Measurements from ENCODE around the gene NCOA5. TPM values are rescaled to one million over a fixed set of nuclear protein-coding genes. Genes with fewer than 3 reads are reported as not detected.

Gene NCOA5
- total and polyA plus RNA-seq, 2 experiments from 2014 or later = 8.4 to 22.8 TPM

- TF ChIP-seq ZNF462 (CRISPR knock-in tag; IDR thresholded peaks at IDR 0.05) = no peak
Measured at GRCh38 chr20:46129955-46130481, 40.3 kb upstream of the NCOA5 start (continued).

DNA sequence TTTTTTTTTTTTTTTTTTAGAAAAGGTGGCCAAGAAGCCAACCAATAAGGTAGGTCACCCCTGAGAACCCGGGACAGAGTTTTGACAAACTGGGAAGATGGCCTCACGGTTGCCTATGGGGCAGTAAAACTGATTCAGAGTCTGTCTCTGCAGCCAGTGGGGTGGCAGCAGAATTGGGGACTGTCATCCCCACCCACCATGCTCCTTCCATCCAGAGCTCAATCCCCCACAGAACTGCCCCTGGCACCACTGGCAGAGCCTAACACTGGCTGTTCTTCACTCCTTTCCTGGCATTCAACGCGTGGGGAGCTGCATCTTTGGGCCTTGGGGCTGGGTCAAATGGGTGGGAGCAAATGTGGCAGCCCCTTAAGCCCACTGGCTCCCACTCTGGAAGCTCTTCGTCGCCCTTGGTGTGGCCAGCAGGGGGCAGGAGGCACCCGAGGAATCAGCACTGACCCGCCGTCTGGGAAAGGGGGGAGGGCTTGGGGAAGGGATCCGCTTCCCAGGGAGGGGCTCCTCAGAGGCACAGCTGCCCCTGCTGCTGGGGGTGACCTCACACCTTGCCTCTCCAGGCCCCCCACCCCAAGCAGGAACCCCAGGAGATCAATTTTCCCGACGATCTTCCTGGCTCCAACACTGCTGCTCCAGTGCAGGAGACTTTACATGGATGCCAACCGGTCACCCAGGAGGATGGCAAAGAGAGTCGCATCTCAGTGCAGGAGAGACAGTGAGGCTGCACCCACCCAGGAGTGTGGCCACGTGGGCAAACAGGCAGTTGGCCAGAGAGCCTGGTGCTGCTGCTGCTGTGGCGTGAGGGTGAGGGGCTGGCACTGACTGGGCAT, 38.8 kb upstream of the NCOA5 start:
- H3K36me3 Mint-ChIP-seq (ENCODE audit: low read depth) = peaks cover 17% of the 10 kb centered on the region
- no peak overlapping the region for H3K4me3 Mint-ChIP-seq
- H3K27ac Mint-ChIP-seq = no peak overlapping the region
- TF ChIP-seq JUNB (IDR thresholded peaks at IDR 0.05; ENCODE audit: unreplicated experiment) (no peak), ZNF114 (CRISPR knock-in tag; IDR thresholded peaks at IDR 0.05) (no peak)
- TF ChIP-seq, protein P1, sequence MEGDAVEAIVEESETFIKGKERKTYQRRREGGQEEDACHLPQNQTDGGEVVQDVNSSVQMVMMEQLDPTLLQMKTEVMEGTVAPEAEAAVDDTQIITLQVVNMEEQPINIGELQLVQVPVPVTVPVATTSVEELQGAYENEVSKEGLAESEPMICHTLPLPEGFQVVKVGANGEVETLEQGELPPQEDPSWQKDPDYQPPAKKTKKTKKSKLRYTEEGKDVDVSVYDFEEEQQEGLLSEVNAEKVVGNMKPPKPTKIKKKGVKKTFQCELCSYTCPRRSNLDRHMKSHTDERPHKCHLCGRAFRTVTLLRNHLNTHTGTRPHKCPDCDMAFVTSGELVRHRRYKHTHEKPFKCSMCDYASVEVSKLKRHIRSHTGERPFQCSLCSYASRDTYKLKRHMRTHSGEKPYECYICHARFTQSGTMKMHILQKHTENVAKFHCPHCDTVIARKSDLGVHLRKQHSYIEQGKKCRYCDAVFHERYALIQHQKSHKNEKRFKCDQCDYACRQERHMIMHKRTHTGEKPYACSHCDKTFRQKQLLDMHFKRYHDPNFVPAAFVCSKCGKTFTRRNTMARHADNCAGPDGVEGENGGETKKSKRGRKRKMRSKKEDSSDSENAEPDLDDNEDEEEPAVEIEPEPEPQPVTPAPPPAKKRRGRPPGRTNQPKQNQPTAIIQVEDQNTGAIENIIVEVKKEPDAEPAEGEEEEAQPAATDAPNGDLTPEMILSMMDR (conservative IDR thresholded peaks at IDR 0.05; ENCODE audit: low read depth in 2 of 2) = peak; percentile 76 to 86
- no peak overlapping the region for H2AFZ ChIP-seq
- peaks cover 4% of the 10 kb centered on the region; the same call in 1 of the 2 replicates for H3K4me1 ChIP-seq (ENCODE audit: insufficient read depth)
- H3K79me2 ChIP-seq (replicated peaks; ENCODE audit: insufficient read depth) = no peaks in the 10 kb centered on the region
- H3K9me3 Mint-ChIP-seq = no peaks in the 10 kb centered on the region; the same call in 2 of the 3 replicates
- H3K36me3 ChIP-seq (ENCODE audit: insufficient read depth) = no peaks in the 10 kb centered on the region
- no peaks in the 10 kb centered on the region; the same call in 1 of the 2 replicates for H4K20me1 ChIP-seq (replicated peaks; ENCODE audit: insufficient read depth)
- H3K4me2 ChIP-seq = no peak overlapping the region
- peaks cover 4% of the 10 kb centered on the region; the same call in 2 of the 3 replicates for H3K4me1 Mint-ChIP-seq
- H3K9me2 ChIP-seq (ENCODE audit: insufficient read depth) = no peaks in the 10 kb centered on the region
- H3F3A ChIP-seq (replicated peaks; ENCODE audit: low read depth) = no peaks in the 10 kb centered on the region
- peak; percentile 70 for DNase-seq (ENCODE audit: low spot score)
- peak; percentile 68 for ATAC-seq
- no peak overlapping the region for H3K4me3 ChIP-seq
- H3K27me3 ChIP-seq (ENCODE audit: insufficient read depth) = peaks cover 11% of the 10 kb centered on the region; the same call in 1 of the 2 replicates
- H3K27ac ChIP-seq (ENCODE audit: low read depth) = no peak overlapping the region
- H3K27me3 Mint-ChIP-seq (ENCODE audit: insufficient read depth, low read depth, poor library complexity) = peaks cover 5% of the 10 kb centered on the region
